ENCODE measurements around the gene MAGI3. TPM values are rescaled to one million over a fixed set of nuclear protein-coding genes. Genes with fewer than 3 reads are reported as not detected.
A peak's percentile ranks its signal among the peaks of the same experiment; 100 is the strongest.

Gene MAGI3
- total RNA-seq, 1 experiment from 2014 or later: 7.2 TPM

DNA sequence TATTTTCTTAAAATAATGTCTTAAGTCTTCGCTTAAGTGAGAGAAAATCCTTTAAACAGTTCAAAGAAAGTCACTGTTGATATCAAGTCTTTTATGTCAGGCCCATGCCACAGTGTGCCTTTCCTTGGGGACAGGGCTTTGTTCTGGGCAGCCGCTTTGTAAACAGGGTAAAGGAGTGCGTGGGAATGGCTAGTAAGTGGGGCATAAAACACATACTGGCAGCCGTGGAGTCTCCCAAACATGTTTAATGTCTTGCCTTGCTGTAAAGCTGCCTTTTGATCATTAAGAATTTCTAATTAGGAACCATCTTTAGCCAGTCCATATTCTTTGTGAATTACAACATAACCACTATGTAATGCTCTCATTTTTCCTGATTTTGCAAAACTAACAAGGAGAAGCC is 269.2 kb downstream of the MAGI3 start:
- Histone ChIP-seq H3K79me2 (ENCODE audit: low read length) (no peaks in the 10 kb centered on the region), H3K4me3 (ENCODE audit: low read length) (no peak overlapping the region), H2AFZ (ENCODE audit: low read length) (no peak overlapping the region), H3K4me2 (ENCODE audit: low read length) (no peak overlapping the region), H4K20me1 (ENCODE audit: low read length) (no peaks in the 10 kb centered on the region), H3K27ac (ENCODE audit: low read length) (peak overlapping the region; percentile 17; the same call in 1 of the 2 replicates), H3K9me2 (replicated peaks; ENCODE audit: low read length) (no peaks in the 10 kb centered on the region), H3K9me3 (ENCODE audit: low read length) (no peaks in the 10 kb centered on the region), H3K4me1 (ENCODE audit: insufficient read depth, low read length) (peaks cover 36% of the 10 kb centered on the region), H3K36me3 (ENCODE audit: low read depth, low read length) (no peaks in the 10 kb centered on the region), H3F3A (ENCODE audit: low read length, unreplicated experiment) (no peaks in the 10 kb centered on the region), H3K27me3 (ENCODE audit: low read length) (no peaks in the 10 kb centered on the region), H3K9ac (ENCODE audit: low read length) (no peak overlapping the region)
- DNase-seq (no peak), ATAC-seq (no peak)
- POLR2A ChIA-PET (ENCODE audit: unreplicated experiment): no interaction called here
- TF ChIP-seq EZH2 (IDR thresholded peaks at IDR 0.05; ENCODE audit: low read length, unreplicated experiment): no peak
- TF ChIP-seq, protein P1, sequence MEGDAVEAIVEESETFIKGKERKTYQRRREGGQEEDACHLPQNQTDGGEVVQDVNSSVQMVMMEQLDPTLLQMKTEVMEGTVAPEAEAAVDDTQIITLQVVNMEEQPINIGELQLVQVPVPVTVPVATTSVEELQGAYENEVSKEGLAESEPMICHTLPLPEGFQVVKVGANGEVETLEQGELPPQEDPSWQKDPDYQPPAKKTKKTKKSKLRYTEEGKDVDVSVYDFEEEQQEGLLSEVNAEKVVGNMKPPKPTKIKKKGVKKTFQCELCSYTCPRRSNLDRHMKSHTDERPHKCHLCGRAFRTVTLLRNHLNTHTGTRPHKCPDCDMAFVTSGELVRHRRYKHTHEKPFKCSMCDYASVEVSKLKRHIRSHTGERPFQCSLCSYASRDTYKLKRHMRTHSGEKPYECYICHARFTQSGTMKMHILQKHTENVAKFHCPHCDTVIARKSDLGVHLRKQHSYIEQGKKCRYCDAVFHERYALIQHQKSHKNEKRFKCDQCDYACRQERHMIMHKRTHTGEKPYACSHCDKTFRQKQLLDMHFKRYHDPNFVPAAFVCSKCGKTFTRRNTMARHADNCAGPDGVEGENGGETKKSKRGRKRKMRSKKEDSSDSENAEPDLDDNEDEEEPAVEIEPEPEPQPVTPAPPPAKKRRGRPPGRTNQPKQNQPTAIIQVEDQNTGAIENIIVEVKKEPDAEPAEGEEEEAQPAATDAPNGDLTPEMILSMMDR (conservative IDR thresholded peaks at IDR 0.05; ENCODE audit: low read depth, low read length): no peak
- no peak for TF ChIP-seq EZH2phosphoT487 (IDR thresholded peaks at IDR 0.05; ENCODE audit: borderline replicate concordance, low read length)
- BruUV-seq (replicated peaks): no TSS peak
- CTCF ChIA-PET: no interaction called here
- intact Hi-C loops (cut with micrococcal nuclease): no loop called here

DNA sequence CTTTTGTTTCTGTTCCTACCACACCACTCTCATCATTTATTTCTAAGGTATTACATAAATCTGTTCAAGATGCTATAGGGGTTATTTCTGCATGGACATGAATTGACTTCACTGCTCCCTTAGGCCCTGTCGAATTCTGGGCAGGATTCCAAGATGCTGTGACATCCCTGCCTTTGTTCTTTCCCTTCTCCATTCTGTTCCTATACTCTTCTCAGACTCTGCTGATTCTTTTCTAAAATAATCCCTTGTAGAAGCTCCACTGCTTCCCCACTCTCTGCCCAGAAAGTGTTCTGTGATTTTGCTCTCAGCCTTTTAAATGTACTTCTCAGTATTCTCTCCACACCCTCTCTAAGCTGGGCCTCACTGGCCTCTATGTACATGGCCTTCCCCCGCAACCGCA is 269.8 kb downstream of the MAGI3 start:
- Histone ChIP-seq H3K36me3 (ENCODE audit: low read depth, low read length) (no peaks in the 10 kb centered on the region), H3K9ac (ENCODE audit: low read length) (no peak overlapping the region), H3K79me2 (ENCODE audit: low read length) (no peaks in the 10 kb centered on the region), H3K27me3 (ENCODE audit: low read length) (no peaks in the 10 kb centered on the region), H3K9me2 (replicated peaks; ENCODE audit: low read length) (no peaks in the 10 kb centered on the region), H3K4me2 (ENCODE audit: low read length) (no peak overlapping the region), H2AFZ (ENCODE audit: low read length) (no peak overlapping the region), H3K27ac (ENCODE audit: low read length) (no peak overlapping the region), H3F3A (ENCODE audit: low read length, unreplicated experiment) (no peaks in the 10 kb centered on the region), H3K4me1 (ENCODE audit: insufficient read depth, low read length) (peaks cover 42% of the 10 kb centered on the region), H4K20me1 (ENCODE audit: low read length) (no peaks in the 10 kb centered on the region), H3K4me3 (ENCODE audit: low read length) (no peak overlapping the region), H3K9me3 (ENCODE audit: low read length) (no peaks in the 10 kb centered on the region)
- CTCF ChIA-PET: no interaction called here
- ATAC-seq (no peak), DNase-seq (no peak)
- no TSS peak for BruUV-seq (replicated peaks)
- TF ChIP-seq EZH2phosphoT487 (IDR thresholded peaks at IDR 0.05; ENCODE audit: borderline replicate concordance, low read length): no peak
- TF ChIP-seq, protein P1 (conservative IDR thresholded peaks at IDR 0.05; ENCODE audit: low read depth, low read length): no peak
- no peak for TF ChIP-seq EZH2 (IDR thresholded peaks at IDR 0.05; ENCODE audit: low read length, unreplicated experiment)
- intact Hi-C loops (cut with micrococcal nuclease): loop anchor here (5.0 kb wide), 2 partner anchors 108 to 128 kb away; no protein-coding TSS in a partner anchor
- POLR2A ChIA-PET (ENCODE audit: unreplicated experiment): no interaction called here

DNA sequence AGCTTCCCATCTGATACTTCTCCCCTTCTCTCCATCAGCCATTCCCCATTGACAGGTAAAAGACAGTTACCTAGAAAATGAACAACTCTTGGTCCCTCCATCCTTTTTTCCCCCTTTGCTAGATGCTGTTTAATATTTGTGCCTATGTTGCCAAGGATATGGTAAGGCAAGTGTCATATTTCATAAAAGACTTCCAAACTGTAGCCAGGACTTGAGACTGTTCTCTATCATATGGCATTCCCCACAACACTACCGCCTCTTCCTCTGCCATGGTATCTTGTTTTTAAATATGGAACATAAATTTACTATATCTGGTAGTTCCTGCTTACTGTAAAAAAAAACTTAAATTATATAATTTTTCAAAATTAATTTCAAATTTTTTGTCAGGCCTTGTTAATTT is 271.8 kb downstream of the MAGI3 start:
- no TSS peak for BruUV-seq (replicated peaks)
- no peaks in the 10 kb centered on the region for H4K20me1 ChIP-seq (ENCODE audit: low read length)
- no peaks in the 10 kb centered on the region for H3K79me2 ChIP-seq (ENCODE audit: low read length)
- H3K27ac ChIP-seq (ENCODE audit: low read length): 0 out of 2 replicates have a peak overlapping the region, but pooled peaks have one; percentile 3
- no peak overlapping the region for H3K9ac ChIP-seq (ENCODE audit: low read length)
- H3K9me2 ChIP-seq (replicated peaks; ENCODE audit: low read length): no peaks in the 10 kb centered on the region
- no peak for ATAC-seq
- peaks cover 43% of the 10 kb centered on the region for H3K4me1 ChIP-seq (ENCODE audit: insufficient read depth, low read length)
- TF ChIP-seq, protein P1 (conservative IDR thresholded peaks at IDR 0.05; ENCODE audit: low read depth, low read length): no peak
- no peak for TF ChIP-seq EZH2 (IDR thresholded peaks at IDR 0.05; ENCODE audit: low read length, unreplicated experiment)
- TF ChIP-seq EZH2phosphoT487 (IDR thresholded peaks at IDR 0.05; ENCODE audit: borderline replicate concordance, low read length): no peak
- no peaks in the 10 kb centered on the region for H3K36me3 ChIP-seq (ENCODE audit: low read depth, low read length)
- H3K4me2 ChIP-seq (ENCODE audit: low read length): no peak overlapping the region
- peak; percentile 15 for DNase-seq
- no peak overlapping the region for H3K4me3 ChIP-seq (ENCODE audit: low read length)
- POLR2A ChIA-PET (ENCODE audit: unreplicated experiment): no interaction called here
- CTCF ChIA-PET: no interaction called here
- intact Hi-C loops (cut with micrococcal nuclease): loop anchor here (5.0 kb wide), 2 partner anchors 110 to 130 kb away; no protein-coding TSS in a partner anchor
- H2AFZ ChIP-seq (ENCODE audit: low read length): no peak overlapping the region
- H3K9me3 ChIP-seq (ENCODE audit: low read length): no peaks in the 10 kb centered on the region
- H3F3A ChIP-seq (ENCODE audit: low read length, unreplicated experiment): no peaks in the 10 kb centered on the region
- no peaks in the 10 kb centered on the region for H3K27me3 ChIP-seq (ENCODE audit: low read length)

Measured in PC-3 (cell line).